Stimulated activated CD4-positive, alpha-beta T cell treated with anti-CD3 and anti-CD28 coated beads, Interleukin-15, amount 100 ng/mL, for 1 hour (primary cell): ENCODE results near the gene DIPK2A.

Source experiments
- DNase-seq, 2 donors: peaks; one replicate each; pipeline ENCODE4 v3.0.0-alpha.2; 2020; ENCODE audit warnings: low read depth in 1 of 2, low spot score in 1 of 2

Gene DIPK2A, protein sequence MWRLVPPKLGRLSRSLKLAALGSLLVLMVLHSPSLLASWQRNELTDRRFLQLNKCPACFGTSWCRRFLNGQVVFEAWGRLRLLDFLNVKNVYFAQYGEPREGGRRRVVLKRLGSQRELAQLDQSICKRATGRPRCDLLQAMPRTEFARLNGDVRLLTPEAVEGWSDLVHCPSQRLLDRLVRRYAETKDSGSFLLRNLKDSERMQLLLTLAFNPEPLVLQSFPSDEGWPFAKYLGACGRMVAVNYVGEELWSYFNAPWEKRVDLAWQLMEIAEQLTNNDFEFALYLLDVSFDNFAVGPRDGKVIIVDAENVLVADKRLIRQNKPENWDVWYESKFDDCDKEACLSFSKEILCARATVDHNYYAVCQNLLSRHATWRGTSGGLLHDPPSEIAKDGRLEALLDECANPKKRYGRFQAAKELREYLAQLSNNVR

DNA sequence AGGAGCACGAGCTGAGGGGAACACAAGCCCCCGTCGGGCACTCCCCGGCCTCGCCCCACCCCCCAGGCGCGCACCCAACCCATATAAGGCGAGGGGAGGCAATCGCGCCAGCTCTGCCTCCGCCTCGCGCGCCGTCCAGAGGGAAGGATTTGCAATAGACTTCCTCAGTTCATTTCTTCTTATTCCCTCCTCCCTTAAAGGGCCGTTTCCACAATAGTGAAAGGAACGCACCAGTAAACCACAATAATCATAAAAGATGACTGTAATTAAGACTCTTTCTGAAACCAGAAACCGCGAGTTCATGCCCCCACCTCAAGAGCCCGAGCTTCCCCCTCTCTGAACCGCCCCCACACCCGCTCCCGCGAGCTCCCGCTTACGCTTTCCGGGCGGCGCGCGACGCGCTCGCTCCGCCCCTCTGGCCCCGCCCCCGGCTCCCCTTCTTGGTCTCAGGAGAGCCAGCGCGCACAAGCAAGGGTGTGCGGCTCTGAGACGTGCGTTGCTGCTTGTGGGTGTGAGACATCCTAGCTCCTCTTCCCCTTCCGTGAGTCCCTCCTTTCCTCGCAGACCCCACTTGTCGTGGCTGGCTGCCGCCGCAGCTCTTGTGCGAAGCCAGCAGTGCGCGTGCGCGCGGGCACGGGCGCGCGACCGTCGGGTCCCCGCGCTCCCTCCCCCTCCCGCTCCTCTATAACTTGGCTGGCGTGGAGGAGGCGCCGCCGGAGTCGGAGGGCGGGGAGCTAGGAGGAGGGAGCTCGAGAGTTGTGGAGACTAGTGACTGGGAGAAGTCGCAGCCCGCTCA, at the start of gene DIPK2A:
Gene DIPK2A, plus strand, starts transcription at position 465 of the 796 bp plus-strand sequence. CDS start 510 bp downstream, outside the sequence.
- peak; percentile 83 to 95 for DNase-seq

DNA sequence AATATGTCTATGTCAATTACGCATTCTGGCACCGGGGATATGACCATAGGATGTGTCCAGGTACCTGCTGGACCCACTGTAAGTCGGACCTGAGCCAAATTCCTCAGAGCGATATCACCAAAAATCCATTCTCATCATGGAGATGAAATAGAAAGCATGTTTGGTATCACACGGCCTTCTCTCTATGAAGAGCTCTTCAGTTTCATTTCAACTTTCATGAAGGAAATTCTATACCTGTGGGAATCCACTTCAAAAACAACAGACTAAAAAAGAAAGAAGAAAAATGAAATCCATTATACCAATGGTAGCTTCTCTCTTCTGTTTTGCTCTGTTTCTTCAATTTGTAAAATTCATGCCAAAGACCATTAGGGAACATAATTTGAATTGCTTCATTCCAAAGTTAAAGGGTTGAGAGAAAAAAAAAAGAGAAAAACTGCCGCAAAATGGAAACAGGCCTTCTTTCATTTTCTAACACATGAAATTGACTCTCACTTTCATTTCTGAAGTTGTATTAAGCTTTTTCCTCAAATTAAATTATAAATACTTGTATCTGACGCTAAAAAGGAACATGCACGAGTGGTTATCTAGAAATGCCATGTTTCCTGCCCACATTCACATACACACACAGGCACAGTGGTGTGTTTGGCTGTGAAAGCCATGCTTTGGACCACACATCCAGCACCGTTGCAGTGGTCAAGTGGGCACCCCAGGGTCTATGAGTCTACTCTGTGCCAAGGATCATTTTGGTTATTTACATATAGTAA, 46.9 kb upstream of the DIPK2A start:
- DNase-seq: no peak

DNA sequence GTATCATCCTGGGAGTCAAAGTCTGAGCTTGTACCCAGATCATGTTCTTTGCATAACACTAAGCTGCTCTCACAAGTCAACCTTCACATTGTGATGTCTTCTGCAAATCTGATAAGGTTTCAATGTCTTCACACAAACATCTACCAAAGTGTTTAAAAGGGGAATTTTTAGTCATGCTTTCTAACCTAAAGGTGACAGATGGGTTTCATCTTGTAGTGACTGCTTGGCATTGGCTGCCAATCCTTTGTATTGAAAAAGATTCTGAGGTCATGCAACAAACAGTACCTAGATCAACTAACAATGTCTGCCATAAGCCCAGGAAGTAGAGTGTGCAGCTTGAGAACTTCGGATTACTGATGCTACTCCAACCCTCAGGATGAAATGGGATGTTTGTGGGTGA, 43.6 kb upstream of the DIPK2A start:
- no peak for DNase-seq

DNA sequence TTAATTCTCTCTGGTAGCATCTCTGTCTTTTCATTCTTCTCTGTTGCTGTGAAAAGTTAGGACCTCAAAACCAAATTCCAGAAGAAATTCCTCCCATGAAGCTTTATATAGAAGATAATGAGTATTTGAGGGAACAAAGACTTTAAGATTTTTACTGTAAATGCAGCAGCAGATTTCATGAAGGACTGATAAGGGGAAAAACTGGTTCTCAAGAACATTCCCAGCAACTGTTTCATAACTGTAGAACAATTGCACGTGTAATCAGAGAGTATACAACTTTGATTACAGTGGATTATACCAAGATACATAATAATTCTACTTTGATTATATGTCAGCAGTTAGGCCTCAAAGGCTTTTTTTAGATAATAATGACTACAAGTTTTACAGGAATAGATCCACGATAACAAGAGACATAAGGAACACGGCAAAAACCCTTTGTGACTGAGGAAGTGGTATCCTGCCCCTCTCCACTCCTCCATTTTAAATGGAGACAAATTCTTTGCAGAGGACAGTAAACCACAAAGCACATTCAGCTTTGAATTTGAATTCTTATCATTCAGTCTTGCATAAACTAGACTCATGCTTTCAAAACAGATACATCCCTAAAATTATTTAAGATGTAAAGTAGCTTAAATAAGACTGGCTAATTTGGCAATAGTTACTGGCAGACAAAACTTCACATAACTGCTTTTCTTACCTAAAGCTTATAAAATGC, 42.9 kb upstream of the DIPK2A start:
- no peak for DNase-seq

DNA sequence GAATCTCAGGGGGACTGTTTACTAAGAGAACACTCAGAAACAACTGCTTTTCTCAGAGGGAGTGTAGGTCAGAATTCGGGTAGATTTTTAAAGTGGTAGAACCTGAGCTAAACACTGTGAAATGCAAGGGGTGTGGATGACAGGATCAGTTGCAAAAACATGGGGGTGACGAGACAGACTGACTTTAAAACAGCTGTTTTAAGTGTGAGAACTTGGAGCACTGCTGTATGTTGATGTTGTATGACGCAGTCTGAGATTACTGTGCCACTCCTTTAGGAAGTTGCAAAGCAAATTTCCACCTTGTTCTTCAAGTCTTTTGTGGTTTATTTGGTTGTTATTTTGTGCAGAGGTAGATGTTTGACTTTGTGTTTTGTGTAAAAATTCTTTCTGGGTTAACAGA, 36.8 kb upstream of the DIPK2A start:
- DNase-seq: no peak

DNA sequence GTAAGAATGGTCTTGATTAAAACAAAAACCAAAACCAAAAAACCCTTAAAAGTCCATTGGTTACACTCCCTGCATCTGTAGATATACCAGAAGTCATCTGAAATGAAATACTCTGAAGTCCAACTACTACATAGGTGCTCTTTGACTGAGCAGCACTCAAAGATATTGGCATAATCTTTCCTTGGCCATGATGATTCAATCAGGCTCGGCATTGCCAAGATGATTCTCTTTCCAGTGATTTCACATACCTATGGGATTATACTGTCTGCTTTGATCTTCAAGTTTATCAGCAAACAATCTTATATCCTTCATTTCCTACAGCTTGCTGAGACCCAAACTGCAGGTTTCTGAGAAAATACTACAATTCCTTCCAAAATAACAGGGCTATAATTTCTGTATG, 35.9 kb upstream of the DIPK2A start:
- DNase-seq: no peak

DNA sequence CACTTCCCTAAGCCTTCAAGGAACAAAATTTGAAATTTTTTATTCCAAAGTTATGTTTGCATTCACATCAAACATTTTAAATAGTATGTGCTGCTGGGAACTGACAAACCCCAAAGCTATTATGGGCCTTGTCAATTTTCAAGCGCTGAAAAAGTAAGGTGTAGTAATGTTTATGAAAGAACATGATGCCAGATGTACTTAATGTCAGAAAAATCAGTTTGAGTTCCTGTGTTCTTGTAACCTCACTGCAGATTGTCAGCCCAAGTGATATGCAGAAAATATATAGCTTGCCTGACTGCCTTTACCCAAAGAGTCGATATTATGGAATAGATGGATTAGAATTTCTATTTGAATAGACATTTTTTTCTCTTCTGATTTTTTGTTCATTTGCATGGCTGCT, 20.8 kb upstream of the DIPK2A start:
- no peak for DNase-seq

DNA sequence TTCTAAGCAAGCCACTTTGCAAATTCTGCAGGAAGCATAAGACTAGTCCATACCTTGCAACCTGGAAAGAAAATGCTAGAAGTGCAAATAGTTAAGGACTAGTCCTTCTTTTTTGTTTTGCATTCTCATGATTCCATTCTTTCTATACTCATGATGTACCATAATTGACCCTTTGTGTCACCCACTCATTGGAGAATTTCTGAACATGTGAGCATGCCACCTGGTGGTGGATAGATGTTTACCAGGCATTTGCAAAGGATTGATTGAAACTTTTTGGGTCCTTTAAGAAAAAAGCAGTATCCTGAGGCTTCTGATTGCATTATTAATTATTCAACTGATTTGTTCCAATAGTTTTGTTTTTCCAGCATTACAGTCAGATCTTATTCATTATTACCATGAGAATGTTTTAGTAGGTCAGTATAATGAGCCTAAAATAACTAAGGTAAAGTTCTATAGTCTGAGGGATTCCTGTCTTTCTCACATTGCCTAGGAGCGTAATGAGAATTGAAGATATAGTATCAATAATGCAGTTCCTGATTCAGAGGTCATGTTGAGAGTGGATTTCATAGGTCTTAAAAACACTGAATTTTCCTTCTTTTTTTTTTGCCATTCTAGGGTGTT, 20.2 kb upstream of the DIPK2A start:
- no peak for DNase-seq

DNA sequence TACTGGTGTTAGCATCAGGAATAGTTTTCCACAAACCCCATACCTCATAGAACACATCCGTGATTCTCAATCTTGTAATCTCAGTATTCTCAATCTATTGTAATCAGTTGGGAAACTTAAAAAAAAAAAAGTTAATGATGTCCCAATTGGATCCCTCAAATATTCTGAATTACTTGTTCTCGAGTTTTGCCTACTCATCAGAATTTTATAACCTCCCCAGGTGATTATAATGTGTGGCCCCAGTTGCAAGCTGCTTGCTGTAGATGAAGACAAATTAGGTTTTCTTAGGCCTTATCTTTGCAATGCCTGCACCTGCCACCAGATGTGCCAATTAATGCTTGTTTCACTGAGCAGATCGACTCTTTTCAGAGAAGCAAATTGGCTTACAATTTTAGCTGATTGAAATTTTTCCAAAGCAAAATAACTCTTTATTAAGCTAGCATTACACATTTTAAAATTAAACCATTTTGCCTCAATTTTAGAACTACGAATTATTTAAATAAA, 19.0 kb upstream of the DIPK2A start:
- no peak for DNase-seq

DNA sequence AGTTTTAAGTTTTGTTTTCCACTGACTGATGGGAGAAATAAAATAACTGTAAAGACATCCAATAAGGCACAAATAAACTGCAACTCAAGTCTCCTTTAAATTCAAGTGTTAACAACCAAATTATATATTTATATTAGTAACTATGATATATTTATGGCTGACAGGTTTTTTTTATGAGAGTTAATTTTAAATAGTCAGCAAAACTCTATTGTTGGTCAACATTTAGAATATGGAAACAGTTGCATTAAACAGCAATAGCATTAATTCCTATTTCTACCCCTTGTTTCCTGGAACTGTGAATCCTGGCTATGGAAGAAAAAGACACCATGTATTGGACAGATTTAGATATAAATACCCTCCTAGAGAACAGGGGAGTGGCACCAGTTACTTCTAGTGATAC, 16.5 kb upstream of the DIPK2A start:
- no peak for DNase-seq

DNA sequence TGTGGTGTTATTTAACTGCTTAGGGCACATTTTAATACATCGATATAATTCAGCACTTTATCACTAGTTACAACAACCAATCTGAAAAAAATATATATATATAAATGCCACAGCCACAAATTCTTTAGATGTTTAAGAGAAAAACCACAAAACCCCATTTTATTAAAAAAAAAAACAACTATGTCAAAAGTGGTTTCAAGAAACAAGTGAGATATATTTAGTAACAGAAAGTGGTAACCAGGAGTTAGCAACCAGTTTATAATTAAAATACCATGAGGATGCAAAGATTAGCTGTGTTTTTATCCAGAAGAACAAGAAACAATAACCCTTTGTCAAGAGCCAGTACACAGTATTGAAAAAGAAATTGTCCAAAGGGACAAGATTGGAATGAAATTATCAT, 14.8 kb upstream of the DIPK2A start:
- no peak for DNase-seq

DNA sequence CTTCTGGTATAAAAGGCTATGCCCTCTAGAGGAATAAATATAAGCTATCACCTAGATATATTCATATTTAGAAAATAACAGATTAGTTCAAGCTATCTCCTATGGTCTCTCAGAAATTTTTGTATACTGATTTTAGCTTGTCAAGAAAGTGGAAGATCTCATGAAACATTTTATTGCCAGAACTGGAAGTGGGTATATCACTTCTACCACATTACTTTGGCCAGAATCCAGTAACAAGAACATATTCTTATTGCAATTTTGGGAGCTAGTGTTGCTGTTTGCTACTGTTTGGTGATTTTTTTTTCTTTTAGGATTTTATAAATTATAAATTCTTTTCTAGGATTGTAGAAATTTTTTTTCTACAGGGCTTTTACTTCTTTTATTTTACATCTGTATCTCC, 14.2 kb upstream of the DIPK2A start:
- no peak for DNase-seq

DNA sequence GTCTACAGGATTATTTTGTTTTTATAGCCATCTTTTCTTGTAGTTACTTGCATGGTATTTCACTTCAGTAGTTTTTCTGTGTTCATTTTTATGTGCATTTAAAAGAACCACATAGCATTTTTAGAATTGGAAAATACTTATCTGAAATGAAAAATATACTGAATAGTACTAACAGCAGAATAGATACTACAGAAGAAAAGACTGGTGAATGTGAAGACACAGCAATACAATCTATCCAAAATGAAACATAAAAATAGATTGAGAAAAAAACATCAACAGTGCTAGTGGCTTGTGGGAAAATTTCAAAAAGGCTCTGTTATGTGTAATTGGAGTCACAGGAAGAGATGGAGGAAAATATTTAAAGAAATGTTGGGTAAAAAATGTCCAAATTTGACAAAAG, 12.7 kb upstream of the DIPK2A start:
- DNase-seq: no peak

DNA sequence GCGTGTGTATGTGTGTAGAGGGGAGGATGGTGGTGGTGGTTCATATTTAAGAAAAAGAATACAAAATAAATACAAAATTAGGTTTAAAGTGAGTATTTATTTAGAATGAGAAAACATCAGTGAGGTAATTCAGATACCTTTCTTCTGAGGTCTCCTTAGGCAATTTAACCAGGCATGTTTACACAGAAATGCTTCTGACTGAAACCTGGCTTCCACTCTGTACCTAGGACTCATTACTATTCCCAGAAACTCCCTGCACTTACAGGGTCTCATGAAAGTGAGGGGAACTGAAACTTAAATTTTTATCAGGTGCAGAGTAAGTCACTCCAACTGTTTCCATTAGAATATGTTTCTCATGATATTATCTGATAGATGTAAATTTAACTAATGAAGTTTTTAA, 10.3 kb upstream of the DIPK2A start:
- no peak for DNase-seq

DNA sequence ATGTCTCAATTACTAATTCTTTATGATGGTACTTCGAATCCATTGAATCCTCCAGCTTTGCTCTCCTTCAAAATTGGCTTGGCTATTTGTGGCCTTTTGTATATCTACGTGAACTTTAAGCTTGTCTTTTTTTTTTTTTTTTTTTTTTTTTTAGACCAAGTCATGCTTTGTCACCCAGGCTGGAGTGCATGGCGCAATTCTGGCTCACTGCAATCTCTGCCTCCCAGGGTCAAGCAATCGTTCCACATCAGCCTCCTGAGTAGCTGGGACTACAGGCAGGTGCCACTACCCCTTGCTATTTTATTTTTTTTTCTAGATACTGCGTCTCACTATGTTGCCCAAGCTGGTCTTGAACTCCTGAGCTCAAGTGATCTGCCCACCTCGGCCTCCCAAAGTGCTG, 7.7 kb upstream of the DIPK2A start:
- DNase-seq: no peak

DNA sequence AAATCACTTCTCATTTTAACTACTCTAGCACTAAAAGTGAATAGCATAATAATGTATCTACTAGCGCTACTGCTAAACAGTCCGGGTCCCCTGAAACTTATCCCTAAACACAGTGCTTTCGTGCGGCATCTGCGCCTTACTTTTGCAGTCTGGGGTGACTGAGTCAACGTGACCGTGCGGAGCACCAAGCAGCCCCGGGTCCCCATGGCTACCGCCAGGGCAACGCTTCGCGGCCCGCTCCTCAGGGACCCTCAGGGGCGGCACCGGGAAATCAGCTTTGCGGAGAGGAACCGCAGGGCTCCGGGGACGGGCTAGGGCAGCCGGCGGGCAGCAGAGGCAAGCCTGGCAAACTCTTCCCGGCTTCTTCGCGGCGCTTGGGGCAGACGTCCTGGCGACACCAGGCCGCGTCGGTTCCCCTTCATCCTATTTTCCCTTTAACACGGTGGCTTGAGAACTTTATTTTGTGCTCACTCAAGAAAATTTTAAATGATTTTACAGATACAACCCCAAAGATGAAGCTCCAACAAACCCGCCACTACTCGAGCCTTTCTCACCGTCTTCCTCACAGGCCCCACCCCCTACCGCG, 757 bp upstream of the DIPK2A start:
- DNase-seq: peak; percentile 17 to 31

DNA sequence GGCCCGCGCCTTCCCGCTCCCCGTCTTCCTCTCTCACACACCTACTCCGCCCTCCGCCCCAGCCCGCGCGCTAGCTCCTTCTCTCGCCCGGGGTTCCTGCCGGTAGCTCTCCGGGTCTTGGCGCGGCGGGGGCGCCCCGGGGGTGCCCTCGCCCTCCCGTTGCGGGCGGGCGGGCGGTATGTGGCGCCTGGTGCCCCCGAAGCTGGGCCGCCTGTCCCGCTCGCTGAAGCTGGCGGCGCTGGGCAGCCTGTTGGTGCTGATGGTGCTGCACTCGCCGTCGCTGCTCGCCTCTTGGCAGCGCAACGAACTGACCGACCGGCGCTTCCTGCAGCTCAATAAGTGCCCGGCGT, 507 bp downstream of the DIPK2A start:
- DNase-seq: no peak

DNA sequence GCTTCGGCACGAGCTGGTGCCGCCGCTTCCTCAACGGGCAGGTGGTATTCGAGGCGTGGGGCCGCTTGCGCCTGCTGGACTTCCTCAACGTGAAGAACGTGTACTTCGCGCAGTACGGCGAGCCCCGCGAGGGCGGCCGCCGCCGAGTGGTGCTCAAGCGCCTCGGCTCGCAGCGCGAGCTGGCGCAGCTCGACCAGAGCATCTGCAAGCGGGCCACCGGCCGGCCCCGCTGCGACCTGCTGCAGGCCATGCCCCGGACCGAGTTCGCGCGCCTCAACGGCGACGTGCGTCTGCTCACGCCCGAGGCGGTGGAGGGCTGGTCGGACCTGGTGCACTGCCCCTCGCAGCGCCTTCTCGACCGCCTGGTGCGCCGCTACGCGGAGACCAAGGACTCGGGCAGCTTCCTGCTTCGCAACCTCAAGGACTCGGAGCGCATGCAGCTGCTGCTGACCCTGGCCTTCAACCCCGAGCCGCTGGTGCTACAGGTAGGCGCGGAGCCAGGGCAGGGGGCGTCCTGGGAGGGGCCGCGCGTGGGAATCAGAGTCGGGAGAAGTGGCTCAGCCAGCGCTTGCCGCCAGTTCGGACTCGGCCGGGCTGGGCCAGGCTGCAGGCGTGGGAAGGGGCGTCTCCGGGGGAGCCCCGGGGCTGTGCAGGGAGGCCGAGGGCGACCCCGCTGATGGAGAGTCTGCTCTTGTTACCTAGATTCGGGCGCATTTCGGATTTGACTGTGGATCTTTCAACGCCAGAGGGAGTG, 1.1 kb downstream of the DIPK2A start:
- peak; percentile 30 to 35 for DNase-seq

DNA sequence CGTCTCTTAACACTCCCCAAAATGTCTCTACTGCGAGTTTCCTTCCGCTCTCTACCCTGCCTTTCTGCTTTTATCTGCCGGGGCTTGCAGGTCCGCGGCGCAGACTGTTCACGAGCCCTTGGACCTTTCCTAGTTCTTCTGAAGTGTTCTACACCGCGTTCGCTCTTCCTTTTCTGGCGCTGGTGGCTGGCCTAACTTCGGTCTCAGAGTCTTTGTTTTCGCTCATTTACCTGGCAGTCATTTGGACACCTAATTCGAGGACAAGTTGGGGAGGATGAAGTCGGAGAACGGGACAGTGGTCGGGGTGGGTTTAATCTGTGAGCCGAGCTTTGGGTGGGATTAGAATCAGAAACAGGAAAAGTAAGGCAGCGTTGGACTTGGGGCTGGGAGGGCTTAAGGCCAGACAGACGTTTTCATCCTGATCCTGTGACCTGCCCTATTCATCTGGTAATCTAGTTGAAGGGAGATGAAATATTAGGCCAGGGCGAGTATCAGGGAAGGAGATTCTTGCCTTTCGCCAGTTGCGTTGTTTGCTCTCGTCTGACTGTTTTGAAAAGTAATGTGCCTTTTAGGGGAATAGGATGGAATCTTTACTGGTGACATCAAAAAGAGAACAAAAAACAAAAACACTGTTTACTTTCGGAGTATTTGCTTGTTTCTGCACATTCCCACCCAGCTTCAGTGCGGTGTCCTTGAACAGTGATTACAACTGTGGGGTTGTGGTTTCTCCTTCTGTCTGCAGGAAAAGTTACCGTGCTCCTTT, 1.8 kb downstream of the DIPK2A start:
- no peak for DNase-seq
